H1 (cell line): ENCODE measurements around the gene DVL1. TPM values are rescaled to one million over a fixed set of nuclear protein-coding genes. Genes with fewer than 3 reads are reported as not detected.
A peak's percentile ranks its signal among the peaks of the same experiment; 100 is the strongest.

ENCODE experiments used
- CTCF ChIA-PET: fragments of 300-600 bp; sonication (Branson Sonifier 250); formaldehyde crosslinking; loops from one replicate; lab custom pipeline; 2021; ENCODE audit not compliant: partially characterized antibody; lab: Charles Lee
- POLR2A ChIA-PET: fragments of 300-600 bp; sonication (Branson Sonifier 250); formaldehyde crosslinking; loops from one replicate; lab custom pipeline; 2021; ENCODE audit warnings: inconsistent platforms; ENCODE audit not compliant: partially characterized antibody; lab: Charles Lee
- DNase-seq, 2 experiments: peaks; one replicate each; pipeline versions ENCODE4 v3.0.0 to v3.0.0-alpha.2; 2010 to 2022; ENCODE audit warnings: low spot score in 2 of 2, low read depth in 1 of 2, mixed read lengths in 1 of 2
- FAIRE-seq: peaks from 2 replicates; lab custom pipeline; 2011; peaks lifted over from hg19 to GRCh38; lab: Jason Lieb, UNC
- H2AFZ ChIP-seq: 2 replicates; pipeline ENCODE4 v1.8.1; 2012; ENCODE audit warnings: low read length, inconsistent platforms
- H2AK5ac ChIP-seq: 2 replicates; pipeline ENCODE4 v1.6.1; 2013; ENCODE audit warnings: low read depth, low read length
- H2BK120ac ChIP-seq: replicated peaks from 2 replicates; pipeline ENCODE3; 2013; ENCODE audit warnings: low read depth, low read length, inconsistent platforms
- H2BK12ac ChIP-seq: 2 replicates; pipeline ENCODE4 v1.6.1; 2013; ENCODE audit warnings: low read depth, low read length
- H2BK15ac ChIP-seq: 2 replicates; pipeline ENCODE4 v1.6.1; 2013; ENCODE audit warnings: low read length
- H2BK20ac ChIP-seq: 2 replicates; pipeline ENCODE4 v1.6.1; 2013; ENCODE audit warnings: low read length
- H2BK5ac ChIP-seq: 2 replicates; pipeline ENCODE4 v1.6.1; 2013; ENCODE audit warnings: low read depth, low read length
- H3K14ac ChIP-seq: 2 replicates; pipeline ENCODE4 v1.6.1; 2013; ENCODE audit warnings: inconsistent platforms; ENCODE audit not compliant: insufficient read length
- H3K18ac ChIP-seq: 2 replicates; pipeline ENCODE4 v1.6.1; 2013; ENCODE audit warnings: low read length; ENCODE audit errors: extremely low read depth
- H3K23ac ChIP-seq: 2 replicates; pipeline ENCODE4 v1.6.1; 2013; ENCODE audit warnings: inconsistent platforms; ENCODE audit not compliant: insufficient read length
- H3K23me2 ChIP-seq: 2 replicates; pipeline ENCODE4 v1.6.1; 2013; ENCODE audit warnings: low read depth, low read length
- H3K27ac ChIP-seq: 2 replicates; pipeline ENCODE4 v1.6.1; 2011; ENCODE audit warnings: low read depth, low read length, inconsistent platforms
- H3K27me3 ChIP-seq, 4 experiments: replicated peaks in 1 of 4; 1 replicate in 1 of 4; 2 replicates in 3 of 4; pipeline versions ENCODE4 v1.6.1 to v1.8.1; 2011 to 2013; ENCODE audit warnings: low read length in 3 of 4, mild to moderate bottlenecking in 3 of 4, inconsistent platforms in 2 of 4, mixed read lengths in 2 of 4, moderate library complexity in 1 of 4; ENCODE audit not compliant: control insufficient read depth in 3 of 4, insufficient read depth in 3 of 4; ENCODE audit errors: extremely low read depth in 1 of 4
- H3K36me3 ChIP-seq, 4 experiments: 2 replicates each; pipeline versions ENCODE4 v1.6.1 to v1.8.1; 2011 to 2013; ENCODE audit warnings: mild to moderate bottlenecking in 4 of 4, low read length in 3 of 4, moderate library complexity in 2 of 4, control low read depth in 1 of 4, inconsistent platforms in 1 of 4; ENCODE audit not compliant: insufficient read depth in 4 of 4, control insufficient read depth in 2 of 4
- H3K4ac ChIP-seq: replicated peaks from 2 replicates; pipeline ENCODE3; 2013; ENCODE audit warnings: low read length, low read depth, mixed read lengths, inconsistent platforms; ENCODE audit not compliant: insufficient read length
- H3K4me1 ChIP-seq, 4 experiments: replicated peaks in 1 of 4; 1 replicate in 1 of 4; 2 replicates in 3 of 4; pipeline versions ENCODE4 v1.6.1 to v1.8.1; 2011 to 2013; ENCODE audit warnings: low read length in 3 of 4, inconsistent platforms in 2 of 4, mixed read lengths in 1 of 4; ENCODE audit not compliant: insufficient read depth in 4 of 4, control insufficient read depth in 3 of 4
- H3K4me2 ChIP-seq, 2 experiments: 2 replicates each; pipeline versions ENCODE4 v1.6.1 to v1.8.1; 2011 to 2013; ENCODE audit warnings: low read depth in 2 of 2, low read length in 2 of 2, control low read depth in 1 of 2, inconsistent platforms in 1 of 2, mild to moderate bottlenecking in 1 of 2; ENCODE audit not compliant: insufficient read depth in 1 of 2
- H3K4me3 ChIP-seq, 4 experiments: fragments of 200-600, 300-600 bp in 1 of 4; sonication (generic), shearing (Covaris generic), sonication (Bioruptor Twin) in 1 of 4; 2 replicates each; pipeline versions ENCODE4 v1.5.1 to v1.8.1; 2011 to 2016; ENCODE audit warnings: low read length in 4 of 4, low read depth in 3 of 4, control low read depth in 2 of 4, inconsistent platforms in 2 of 4, mild to moderate bottlenecking in 2 of 4, mixed read lengths in 1 of 4, moderate library complexity in 1 of 4; ENCODE audit not compliant: insufficient read depth in 2 of 4; ENCODE audit errors: extremely low read depth in 1 of 4
- H3K56ac ChIP-seq: replicated peaks from 2 replicates; pipeline ENCODE3; 2013; ENCODE audit warnings: low read depth, mild to moderate bottlenecking, mixed read lengths, low read length, inconsistent platforms; ENCODE audit not compliant: insufficient read length
- H3K79me1 ChIP-seq: 2 replicates; pipeline ENCODE4 v1.6.1; 2013; ENCODE audit warnings: low read depth, low read length, control low read depth
- H3K79me2 ChIP-seq, 2 experiments: 2 replicates each; pipeline versions ENCODE4 v1.6.1 to v1.8.1; 2012 to 2013; ENCODE audit warnings: low read length in 2 of 2, mild to moderate bottlenecking in 2 of 2, inconsistent platforms in 1 of 2; ENCODE audit not compliant: insufficient read depth in 2 of 2, control insufficient read depth in 1 of 2
- H3K9ac ChIP-seq, 4 experiments: replicated peaks in 1 of 4; 1 replicate in 1 of 4; 2 replicates in 3 of 4; pipeline versions ENCODE4 v1.6.1 to v1.8.1; 2011 to 2013; ENCODE audit warnings: low read depth in 3 of 4, low read length in 3 of 4, control low read depth in 2 of 4, mild to moderate bottlenecking in 2 of 4, moderate library complexity in 2 of 4, inconsistent platforms in 1 of 4; ENCODE audit errors: extremely low read depth in 1 of 4
- H3K9me3 ChIP-seq, 2 experiments: 2 replicates each; pipeline versions ENCODE4 v1.6.1 to v1.8.1; 2012 to 2013; ENCODE audit warnings: mild to moderate bottlenecking in 2 of 2, moderate library complexity in 2 of 2, control low read depth in 1 of 2, inconsistent platforms in 1 of 2, low read depth in 1 of 2, low read length in 1 of 2, mixed read lengths in 1 of 2; ENCODE audit not compliant: insufficient read depth in 2 of 2
- H4K20me1 ChIP-seq, 2 experiments: replicated peaks in 1 of 2; 2 replicates each; pipeline versions ENCODE3 to v1.8.1; 2011 to 2013; ENCODE audit warnings: inconsistent platforms in 2 of 2, low read length in 2 of 2, mild to moderate bottlenecking in 1 of 2; ENCODE audit not compliant: insufficient read depth in 2 of 2, control insufficient read depth in 1 of 2
- H4K5ac ChIP-seq: 2 replicates; pipeline ENCODE4 v1.6.1; 2013; ENCODE audit warnings: low read length, low read depth, mixed read lengths, inconsistent platforms; ENCODE audit not compliant: insufficient read length
- H4K8ac ChIP-seq: 2 replicates; pipeline ENCODE4 v1.8.0; 2013; ENCODE audit warnings: mild to moderate bottlenecking, moderate library complexity, low read length, inconsistent platforms; ENCODE audit not compliant: insufficient read depth; ENCODE audit errors: extremely low read depth
- H4K91ac ChIP-seq: replicated peaks from 2 replicates; pipeline ENCODE3; 2013; ENCODE audit warnings: low read length, mixed read lengths, inconsistent platforms; ENCODE audit not compliant: insufficient read length
- SAP30 ChIP-seq: fragments of 300-600 bp; sonication (generic); IDR thresholded peaks from 2 replicates; pipeline ENCODE4 v1.7.1; 2012; ENCODE audit warnings: low read length, moderate library complexity, mild to moderate bottlenecking, inconsistent platforms; ENCODE audit not compliant: insufficient read depth, insufficient replicate concordance
- TAF1 ChIP-seq: IDR thresholded peaks from 2 replicates; pipeline ENCODE4 v1.6.1; 2011; ENCODE audit warnings: mild to moderate bottlenecking, low read depth, low read length
- WGBS, 2 experiments: shearing (Covaris generic) in 1 of 2; methylation state at CpG; one replicate each; pipeline versions ENCODE4 v1.1.6 to v1.1.7; 2013 to 2015; ENCODE audit warnings: low lambda C conversion rate in 2 of 2, mixed read lengths in 2 of 2, inconsistent platforms in 1 of 2, low coverage in 1 of 2, missing lambda C conversion rate in 1 of 2; ENCODE audit not compliant: insufficient replicate concordance in 2 of 2, insufficient coverage in 1 of 2, insufficient read length in 1 of 2; ENCODE audit errors: extremely low coverage in 1 of 2, missing lambda C conversion rate in 1 of 2; 5-methylcytosine and 5-hydroxymethylcytosine counted together
- polyA plus RNA-seq, 7 experiments: library from polyadenylated mRNA; depleted of rRNA in 3 of 7; stranded (reverse) in 5 of 7; unstranded in 2 of 7; fragments of >200 nt in 5 of 7; fragments of 200-250 nt in 2 of 7; gene quantifications; 1 replicate in 5 of 7; 2 replicates in 1 of 7; 4 replicates in 1 of 7; pipeline versions ENCODE4 v1.2.1 to v1.2.3, GENCODE V29; 2011 to 2013; ENCODE audit warnings: missing spikeins in 2 of 7, mixed read lengths in 2 of 7
- total RNA-seq: library from RNA; stranded (reverse); fragmentation: NEBNext Ultra II Directional; extraction: Animal tissue kit (Norgen Biotek cat#: 25700); gene quantifications from 2 replicates; pipeline ENCODE4 v1.2.1, GENCODE V29; 2021

DVL1 gene
- total and polyA plus RNA-seq, 2 of the 8 experiments (the other 6 are each of a cell fraction or from before 2014, with no cell fraction given): 39.4 to 58.9 TPM

- WGBS, 2 experiments: 59% methylated on average over 6 of the region's 18 CpGs; no CpG with 5 or more reads in 1 of the 2 experiments
- CTCF ChIA-PET: interaction anchor here (0.6 to 3.2 kb wide), 7 partner anchors 8 to 66 kb away, joined by 3 to 13 read pairs (median 4); no protein-coding TSS in a partner anchor
- DNase-seq: peak in 1 of 2 experiments; percentile 87
These were observed 11.4 kb downstream of the DVL1 start for GRCh38 chr1:1337793-1338147.

More at GRCh38 chr1:1337793-1338147, 11.4 kb downstream of the DVL1 start:
- Histone ChIP-seq H3K4me2 (no peak overlapping the region), H3K27me3 (no peaks in the 10 kb centered on the region; a peak in 1 of 7 replicates), H2AK5ac (no peak overlapping the region), H3K23ac (no peak overlapping the region), H3K14ac (no peak overlapping the region), H3K4me3 (no peak overlapping the region), H2AFZ (no peak overlapping the region), H2BK20ac (no peak overlapping the region), H3K4me1 (no peaks in the 10 kb centered on the region; a peak in 1 of 7 replicates), H3K27ac (no peak overlapping the region), H3K9ac (no peak overlapping the region), H2BK12ac (no peak overlapping the region), H4K20me1 (peaks cover 14 to 32% of the 10 kb centered on the region in 2 experiments), H4K5ac (no peak overlapping the region), H3K36me3 (peaks cover 2 to 44% (median 15%) of the 10 kb centered on the region in 4 experiments; a peak in 7 of 8 replicates), H3K79me1 (peaks cover 12% of the 10 kb centered on the region), H2BK120ac (no peak overlapping the region)
- POLR2A ChIA-PET: interaction anchor here (0.9 to 9.0 kb wide), 4 partner anchors 11 to 74 kb away, joined by 3 to 134 read pairs (median 15); no protein-coding TSS in a partner anchor
- no peak for FAIRE-seq
- no peak for TF ChIP-seq SAP30
- 0 out of 2 replicates have a peak, but pooled peaks have one; percentile 8 for TF ChIP-seq TAF1
- TF ChIP-seq, all 59 proteins: peak for 1
- no peaks in the 10 kb centered on the region for H3K79me2 ChIP-seq
- H4K91ac ChIP-seq: no peak overlapping the region
- H3K4ac ChIP-seq: no peak overlapping the region
- no peak overlapping the region for H3K56ac ChIP-seq
- H3K23me2 ChIP-seq: no peaks in the 10 kb centered on the region; the same call in 1 of the 2 replicates
- peaks cover 0 to 5% of the 10 kb centered on the region in 2 experiments; a peak in 1 of 4 replicates for H3K9me3 ChIP-seq
- H2BK15ac ChIP-seq: no peak overlapping the region
- no peak overlapping the region for H4K8ac ChIP-seq
- no peak overlapping the region for H2BK5ac ChIP-seq
- no peak overlapping the region for H3K18ac ChIP-seq
